Medulla oblongata (tissue), 1 donor: ENCODE data around the gene ZC3H12D.
A peak's percentile ranks its signal among the peaks of the same experiment; 100 is the strongest.
"Not testable (repeated sequence)": the region's sequence is repeated elsewhere in the genome, so short reads cannot be mapped to it uniquely, and the experiment has no call there.

Experiments used
- DNase-seq: peaks from one replicate; pipeline ENCODE4 v3.0.0-alpha.2; 2015; ENCODE audit errors: extremely low spot score

ZC3H12D gene

DNA sequence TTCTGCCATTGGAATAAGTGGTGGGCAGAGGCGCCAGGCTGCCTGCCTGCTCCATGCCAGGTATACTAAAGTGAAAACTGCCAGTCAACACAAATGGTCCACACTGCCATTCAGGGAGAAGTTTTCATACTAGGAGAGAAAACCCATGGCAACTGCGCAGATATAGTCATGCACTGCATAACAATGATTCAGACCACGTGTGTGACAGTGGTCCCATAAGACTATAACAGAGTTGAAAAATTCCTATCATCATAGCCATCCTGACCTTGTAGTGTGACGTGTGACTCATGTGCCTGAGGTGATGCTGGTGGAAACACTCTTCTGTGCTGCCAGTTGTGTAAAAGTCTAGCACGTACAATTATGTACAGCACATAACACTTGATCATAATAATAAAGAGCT, 25.1 kb downstream of the ZC3H12D start:
- DNase-seq, result no peak

DNA sequence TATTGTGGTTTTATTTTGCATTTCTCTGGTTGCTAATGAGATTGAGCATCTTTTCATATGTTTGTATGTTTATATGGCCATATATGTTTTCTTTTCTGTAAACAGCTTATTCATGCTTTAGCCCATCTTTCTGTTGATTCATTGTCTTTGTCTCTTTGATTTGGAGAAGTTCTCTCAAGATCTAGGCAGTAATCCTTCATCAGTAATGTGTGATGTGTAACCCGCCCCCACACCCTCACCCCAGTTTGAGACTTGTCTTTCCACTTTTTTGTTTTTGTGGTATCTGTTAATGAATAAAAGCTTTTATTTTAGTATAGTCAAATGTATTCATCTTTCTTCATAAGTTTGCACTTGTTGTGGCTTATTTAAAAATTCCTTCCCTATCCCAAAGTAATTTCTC, 26.0 kb downstream of the ZC3H12D start:
- DNase-seq, result no peak

DNA sequence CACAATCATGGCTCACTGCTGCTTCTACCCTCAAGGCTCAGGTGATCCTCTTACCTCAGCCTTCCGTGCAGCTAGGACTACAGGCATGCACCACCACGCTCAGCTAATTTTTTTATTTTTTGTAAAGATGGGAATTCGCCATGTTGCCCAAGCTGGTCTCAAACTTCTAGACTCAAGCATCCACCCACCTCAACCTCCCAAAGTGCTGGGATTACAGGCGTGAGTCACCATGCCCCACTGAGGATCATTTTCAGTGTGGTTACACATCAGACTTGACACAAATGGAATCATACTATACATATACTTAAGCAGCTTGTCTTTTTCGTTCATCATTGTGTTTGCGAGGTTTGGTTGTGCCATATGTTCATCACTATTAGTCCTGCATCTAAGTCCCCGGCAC, 26.6 kb downstream of the ZC3H12D start:
- DNase-seq, result no peak

DNA sequence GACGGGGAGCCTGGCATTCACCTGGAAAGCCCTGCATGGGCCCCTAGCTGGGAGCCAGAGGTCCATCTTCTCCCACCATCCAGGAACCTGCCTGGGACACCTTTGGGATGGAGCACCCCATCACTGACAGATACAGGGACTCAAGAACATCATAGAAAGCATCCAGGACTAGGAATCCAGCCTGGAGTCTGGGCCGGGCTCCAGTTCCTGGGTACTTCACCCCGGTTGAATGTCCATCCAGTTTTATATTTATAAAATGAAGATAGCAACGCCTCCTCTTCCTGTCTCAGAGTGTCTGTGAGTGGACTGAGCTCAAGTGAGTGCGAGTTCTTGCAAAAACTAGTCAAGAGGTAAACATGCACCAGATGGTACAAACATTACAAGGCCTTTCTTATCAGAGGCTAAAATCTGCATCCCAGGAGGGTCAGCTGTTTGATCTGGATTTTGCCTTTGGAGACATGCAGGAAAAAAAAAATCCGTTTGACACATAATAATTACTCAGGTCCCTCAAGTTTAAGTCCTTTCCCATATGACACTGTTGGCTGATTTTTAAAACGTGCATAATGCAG, 27.4 kb downstream of the ZC3H12D start:
- no peak for DNase-seq

DNA sequence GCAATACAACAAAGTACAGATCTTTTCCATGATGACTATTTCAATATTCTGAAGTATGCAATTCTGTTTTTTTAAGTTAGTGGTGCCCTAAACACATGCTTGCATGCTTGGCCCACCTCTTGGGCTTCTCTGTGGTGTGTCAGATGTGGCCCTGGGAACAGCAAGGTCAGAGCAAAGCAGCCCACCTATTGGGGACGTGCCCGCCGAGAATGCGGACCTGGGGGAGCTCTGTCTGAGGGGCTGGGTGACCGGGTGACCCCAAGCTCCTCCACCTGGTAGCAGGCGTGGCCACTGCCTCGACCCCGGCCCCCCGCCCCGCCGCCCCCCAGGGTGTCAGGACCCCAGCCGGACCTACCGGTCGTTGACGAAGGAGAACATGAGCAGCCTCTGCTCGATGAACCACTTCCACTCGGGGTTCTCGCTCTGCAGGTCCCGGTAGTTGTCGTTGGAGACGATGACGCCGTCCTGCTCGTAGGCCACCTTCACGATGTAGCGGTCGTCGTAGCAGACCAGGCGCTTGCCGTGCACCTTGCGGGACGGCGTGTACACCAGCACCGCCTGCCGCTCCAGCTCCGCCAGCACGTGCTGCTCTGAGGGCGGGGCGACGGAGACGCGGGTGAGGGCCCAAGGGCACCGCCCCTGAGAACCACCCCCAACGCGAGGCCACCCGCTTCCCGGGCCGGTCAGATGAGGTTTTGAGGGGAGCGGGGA, 28.3 kb downstream of the ZC3H12D start:
- no peak for DNase-seq

DNA sequence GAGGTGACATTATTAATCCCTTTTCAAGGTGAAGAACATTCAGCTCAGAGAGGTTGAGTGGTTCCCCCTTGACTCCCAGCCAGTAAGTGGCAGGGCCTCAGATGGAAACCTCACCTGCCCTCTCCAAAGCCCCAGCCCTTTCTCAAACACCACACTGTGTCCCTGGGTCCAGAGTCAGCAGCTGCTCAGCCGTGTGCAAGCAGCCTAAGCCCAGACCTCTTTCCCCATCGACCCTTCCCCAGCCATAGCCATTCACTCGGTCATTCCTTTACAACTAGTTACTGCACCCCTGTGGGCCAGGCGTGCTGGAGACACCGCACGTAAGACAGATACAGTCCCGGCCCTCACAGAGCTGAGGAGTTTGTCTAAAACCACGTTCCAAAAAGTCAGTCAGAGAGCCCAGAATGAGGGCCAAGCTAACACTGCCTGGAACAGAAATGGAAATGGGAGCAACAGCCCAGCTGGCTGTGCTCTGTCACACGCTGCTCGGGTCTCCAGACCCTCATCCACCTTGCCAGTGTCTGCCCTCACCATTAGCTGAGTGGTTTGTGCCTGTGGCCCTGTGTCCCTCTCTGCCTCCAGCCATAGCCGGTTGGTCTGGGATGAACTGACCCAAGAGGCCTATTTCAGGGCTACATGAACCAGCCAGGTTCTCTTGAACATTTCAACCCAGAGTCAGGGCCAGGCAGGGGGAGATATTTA, 29.6 kb downstream of the ZC3H12D start:
- no peak for DNase-seq

DNA sequence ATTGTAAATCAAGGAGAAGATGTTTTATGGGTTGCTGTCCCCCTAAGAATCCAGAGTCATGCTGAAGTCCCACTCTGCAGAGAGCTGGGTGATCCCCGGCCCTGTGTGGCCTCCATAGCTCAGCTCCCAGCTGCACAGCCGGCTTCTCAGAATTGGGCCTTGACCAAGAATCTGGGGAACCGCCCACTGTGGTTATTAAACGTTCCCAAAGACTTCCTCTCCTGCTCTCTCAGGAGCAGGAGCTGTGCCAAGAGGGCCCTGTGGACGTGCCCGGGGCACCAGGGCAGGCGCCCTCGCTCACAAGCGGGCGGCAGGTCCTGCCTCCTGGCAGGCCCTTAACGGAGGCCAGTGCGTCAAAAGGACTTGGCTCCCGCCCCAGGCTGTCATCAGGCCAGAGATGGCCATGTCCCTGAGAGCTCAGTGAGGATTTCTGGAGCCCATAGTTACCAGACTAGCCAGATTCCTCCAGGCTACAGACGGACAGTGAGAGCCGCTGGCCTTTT, 30.4 kb downstream of the ZC3H12D start:
- peak; percentile 96 for DNase-seq

DNA sequence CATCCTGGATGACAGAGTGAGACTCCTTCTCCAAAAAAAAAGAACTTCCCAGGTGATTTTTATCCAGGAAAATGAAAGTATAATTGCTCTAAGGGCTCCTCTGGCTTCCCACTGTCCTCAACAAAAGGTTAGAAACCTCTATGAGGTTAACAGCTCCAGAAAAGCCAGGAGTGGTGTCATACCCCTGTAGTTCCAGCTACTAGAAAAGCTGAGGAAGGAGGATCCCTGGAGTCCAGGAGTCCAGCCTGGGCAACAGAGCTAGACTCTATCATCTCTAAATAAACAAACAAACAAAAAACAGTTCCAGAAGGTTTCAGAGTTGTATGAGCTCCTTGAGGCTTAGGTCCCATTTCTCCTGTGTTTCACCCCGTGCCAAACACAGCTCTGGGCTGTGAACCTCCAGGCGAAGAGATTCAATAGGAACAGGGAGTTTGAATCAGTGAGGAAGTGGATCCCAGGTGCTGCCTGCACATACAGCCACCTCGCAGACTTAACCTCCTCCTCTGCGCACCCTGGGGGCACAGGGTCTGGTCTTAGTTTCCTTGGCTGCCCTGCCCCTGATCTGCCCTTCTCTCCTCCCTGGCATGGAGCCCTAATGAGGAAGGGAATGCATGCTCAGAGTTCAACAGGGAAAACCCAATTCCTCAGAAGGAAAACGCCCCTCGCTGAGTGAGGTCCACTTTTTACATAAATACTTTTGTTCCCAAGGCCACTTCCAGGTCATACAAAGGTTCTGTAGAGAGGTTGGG, 31.0 kb downstream of the ZC3H12D start:
- DNase-seq, result no peak

DNA sequence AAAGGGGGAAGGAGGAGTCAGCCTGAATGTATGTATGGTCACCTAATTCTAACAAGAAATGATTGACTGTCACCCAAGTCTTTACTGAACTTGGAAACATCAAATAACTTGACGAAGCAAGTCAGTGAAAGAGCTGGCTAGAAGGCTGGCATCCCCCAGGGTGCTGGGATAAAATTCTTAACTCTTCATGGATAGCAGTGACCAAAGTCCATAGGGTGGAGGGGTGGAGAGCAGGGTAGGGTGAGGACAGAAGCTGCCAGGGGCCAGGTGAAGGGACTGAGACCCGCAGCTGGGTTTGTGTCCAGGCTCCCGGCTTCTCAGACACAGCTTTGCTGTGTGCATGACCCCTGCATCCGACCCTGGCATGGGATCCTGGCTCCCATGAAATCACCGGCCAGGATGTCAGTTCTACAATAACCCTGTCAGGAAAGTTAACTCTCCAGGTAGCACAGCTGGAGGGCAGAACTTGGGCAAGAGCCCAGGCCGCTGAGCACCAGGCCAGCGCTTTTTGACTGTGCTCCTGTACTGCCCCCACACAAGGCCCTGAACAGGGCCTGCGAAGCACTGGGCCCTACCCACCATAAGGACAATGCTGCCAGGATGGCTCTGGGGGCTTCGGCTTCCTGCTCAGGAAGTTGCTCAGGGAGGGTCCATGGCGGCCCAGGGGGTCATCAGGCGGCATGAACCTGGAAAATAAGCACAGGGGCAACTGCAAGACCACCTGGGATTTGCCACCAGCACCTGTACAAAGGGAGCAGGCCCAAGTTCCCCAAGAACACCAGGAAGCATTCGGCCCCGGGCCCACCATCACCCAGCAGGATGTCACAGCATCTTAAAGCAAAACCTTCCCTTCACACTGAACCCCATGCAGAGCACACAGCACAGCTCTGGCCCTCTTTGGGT, 32.5 kb downstream of the ZC3H12D start:
- no peak for DNase-seq

DNA sequence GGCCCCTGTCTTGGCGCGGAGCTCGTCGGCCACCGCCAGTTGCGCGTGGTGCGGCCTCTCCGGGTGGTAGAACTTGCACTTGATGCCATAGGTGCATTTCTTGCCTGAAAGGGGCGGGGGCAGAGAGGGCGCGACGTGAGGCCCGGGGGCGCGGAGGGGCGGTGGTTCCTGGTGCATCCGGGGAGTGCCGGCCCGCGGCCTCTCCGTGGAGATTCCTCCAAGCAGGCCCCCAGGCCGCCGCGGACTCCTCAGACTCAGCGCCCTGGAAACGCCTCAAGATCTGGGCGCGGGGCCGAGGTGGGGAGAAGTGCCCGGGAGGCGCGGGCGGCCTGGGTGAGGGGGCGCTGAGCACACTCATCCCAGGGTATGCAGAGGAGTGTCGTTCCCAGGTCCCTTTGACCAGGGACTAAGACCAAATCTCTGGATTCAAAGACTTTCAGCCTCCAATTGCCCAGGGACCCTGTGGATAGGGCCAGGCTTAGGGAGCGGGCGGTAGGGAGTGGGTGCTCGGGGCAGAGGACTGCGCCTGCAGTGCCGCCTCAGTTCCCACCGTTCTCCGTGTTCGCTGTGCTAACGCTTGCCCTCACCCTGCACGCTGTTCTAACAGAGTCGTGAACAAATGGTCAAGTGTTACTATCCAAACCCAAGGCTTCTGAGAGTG, 33.3 kb downstream of the ZC3H12D start:
- peak; percentile 24 for DNase-seq

DNA sequence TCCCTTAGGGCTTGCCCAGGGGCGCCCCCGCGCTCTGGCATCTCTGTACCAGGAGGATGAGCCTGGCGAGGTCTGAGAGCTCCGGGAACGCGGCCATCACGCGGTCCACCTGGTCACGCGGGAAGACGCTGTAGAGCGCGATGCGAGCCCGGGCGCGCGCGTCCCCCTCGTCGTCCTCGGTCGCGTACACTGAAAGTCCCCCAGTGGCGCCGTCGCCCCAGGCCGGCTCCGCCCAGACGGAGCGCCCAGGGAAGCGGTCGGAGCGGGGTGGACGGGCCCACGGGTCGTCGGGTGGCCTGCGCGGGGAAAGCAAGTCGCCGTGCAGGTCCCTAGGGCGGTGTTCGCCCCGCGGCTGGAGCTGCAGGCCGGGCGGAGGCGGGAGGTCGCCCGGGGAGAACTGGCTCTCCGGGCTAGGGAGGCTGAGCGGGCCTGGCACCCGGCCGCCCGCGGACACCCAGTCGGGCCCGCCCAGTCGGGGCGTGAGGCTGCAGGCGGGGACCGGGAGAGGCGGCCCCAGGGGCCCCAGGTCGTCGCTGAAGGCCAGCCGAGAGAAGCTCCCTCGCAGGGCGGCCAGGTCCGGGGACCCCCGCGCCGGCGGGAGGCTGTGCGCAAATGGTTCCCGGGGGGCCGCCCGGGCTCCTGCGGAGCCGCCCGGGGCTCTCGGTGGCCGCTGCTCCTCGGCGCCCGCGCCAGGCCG, 34.0 kb downstream of the ZC3H12D start:
- peak; percentile 46 for DNase-seq

DNA sequence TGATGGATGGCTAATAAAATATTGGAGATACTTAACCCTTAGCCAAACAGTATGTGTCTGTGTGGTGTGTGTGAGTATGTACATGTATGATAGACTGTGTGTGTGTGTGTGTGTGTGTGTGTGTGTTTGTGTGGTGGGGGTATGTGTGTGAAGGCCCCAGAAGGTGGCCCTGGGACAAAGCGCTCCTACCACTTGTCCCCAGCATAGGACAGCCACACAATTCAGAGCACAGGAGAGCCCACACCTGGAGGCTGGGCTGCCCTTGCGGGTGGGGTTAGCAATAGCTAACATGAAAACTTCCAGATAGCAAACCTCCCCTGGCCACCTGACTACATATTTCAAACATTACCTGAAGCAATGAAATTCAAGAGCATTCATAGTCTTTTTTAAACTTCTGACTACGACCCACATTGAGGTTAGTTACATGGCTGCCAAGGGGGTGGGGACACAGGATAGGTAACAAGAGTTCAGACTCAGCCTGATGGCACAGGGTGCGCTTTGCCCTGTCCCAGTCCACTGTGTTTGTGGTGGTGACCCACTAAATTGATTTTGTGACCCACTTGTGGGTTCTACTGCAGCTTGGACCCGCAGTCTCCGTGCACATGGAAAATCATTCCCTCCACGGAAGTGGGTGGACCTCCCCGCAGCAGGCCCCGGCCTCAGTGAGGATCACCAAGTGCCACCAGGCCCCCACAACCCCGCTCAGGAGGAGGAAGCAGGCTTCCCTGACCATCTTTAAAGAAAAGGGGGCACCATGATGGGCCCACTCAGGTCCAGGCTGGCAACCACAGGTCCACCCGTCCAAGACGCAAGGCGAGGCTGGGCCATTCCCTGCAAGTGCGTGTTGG, 34.8 kb downstream of the ZC3H12D start:
- no peak for DNase-seq

DNA sequence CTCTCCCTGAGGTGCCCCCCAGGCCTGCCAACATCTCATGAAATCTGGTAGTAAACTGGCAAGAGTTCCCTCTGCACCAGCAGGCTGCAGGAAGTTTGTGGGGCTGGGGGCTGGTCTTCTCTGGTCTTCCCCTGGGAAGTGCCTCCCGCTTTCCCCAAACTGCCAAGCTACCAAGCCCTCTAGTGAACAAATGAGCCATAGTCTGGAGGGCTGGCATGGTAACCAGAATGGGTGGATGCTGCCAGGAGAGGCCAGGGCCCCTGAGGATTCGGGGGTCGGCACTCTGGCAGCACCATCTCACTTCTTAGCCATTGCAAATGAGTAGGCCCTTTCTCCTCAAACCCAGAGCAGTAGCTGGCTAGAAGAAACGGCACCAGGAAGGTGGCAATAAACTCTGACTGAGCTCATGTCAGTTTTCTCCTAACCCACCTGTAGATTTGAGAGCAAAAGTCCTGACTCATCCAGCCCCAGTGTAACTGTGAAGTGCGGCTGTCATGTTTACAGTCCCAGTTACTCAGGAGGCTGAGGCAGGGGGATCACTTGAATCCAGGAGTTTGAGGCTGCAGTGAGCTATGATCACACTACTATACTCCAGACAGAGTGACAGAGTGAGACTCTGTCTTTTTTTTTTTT, 35.9 kb downstream of the ZC3H12D start:
- no peak for DNase-seq

DNA sequence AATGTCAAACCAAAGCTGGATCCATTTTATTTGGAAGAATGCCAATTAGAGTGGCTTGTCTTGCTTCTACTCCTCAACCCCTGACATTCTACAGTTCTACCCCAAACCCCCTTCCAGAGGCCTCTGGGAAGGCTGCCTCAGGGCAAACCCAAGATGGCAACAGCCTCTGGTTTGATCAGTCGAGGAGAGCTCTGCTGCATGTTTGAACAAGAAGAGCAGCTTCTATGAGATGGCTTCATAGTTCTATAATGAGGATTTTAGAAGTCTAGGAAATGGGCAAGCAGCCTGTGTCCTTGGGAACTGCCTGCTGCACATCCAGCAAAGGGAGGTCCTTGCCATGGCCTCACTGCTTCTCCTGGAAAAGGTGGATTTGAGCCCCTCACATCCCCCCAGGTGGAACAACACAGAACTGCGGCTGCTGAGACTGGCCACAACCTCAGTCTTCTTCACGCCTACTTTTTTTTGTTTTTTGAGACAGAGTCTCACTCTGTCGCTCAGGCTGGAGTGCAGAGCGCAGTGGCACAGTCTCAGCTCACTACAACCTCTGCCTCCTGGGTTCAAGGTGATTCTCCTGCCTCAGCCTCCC, 37.9 kb downstream of the ZC3H12D start:
- DNase-seq, result no peak

DNA sequence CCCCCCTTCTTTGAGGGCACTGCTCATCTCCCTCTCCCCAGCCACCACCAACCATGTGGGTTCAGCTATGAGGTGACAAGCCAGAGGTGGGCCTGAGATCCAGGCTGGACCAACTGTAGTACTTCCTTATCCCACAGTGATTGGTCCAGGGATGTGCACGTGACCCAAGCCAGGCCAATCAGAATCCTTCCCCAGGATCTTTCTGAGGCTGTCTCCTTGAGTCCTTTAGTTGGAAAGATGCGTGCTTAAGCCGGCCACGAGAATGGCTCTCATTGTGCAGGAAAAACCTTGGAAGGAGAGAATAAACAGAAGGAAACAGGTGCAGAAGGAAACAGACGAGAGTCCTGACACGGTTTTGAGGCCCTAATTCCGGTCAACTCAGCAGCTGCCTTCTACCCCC, 39.2 kb downstream of the ZC3H12D start:
- DNase-seq, result no peak

DNA sequence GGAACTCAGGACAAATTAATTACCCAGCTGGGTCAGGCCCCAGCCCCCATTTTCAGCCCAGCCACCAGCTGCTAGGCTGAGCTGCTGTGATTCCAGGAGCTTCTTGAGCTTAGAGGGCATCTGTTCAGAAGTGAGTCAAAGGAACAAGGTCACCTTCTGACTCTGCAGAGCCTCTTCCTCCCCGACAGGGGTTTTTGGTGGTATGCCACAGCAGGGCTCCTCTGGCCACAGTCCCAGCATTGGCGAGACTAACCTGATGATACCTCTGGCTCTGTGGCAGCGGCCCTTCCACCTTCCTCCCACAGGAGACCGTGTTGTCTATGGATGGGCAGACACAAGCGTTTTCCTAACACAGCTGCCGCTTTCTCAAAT, 39.7 kb downstream of the ZC3H12D start:
- DNase-seq, result no peak

DNA sequence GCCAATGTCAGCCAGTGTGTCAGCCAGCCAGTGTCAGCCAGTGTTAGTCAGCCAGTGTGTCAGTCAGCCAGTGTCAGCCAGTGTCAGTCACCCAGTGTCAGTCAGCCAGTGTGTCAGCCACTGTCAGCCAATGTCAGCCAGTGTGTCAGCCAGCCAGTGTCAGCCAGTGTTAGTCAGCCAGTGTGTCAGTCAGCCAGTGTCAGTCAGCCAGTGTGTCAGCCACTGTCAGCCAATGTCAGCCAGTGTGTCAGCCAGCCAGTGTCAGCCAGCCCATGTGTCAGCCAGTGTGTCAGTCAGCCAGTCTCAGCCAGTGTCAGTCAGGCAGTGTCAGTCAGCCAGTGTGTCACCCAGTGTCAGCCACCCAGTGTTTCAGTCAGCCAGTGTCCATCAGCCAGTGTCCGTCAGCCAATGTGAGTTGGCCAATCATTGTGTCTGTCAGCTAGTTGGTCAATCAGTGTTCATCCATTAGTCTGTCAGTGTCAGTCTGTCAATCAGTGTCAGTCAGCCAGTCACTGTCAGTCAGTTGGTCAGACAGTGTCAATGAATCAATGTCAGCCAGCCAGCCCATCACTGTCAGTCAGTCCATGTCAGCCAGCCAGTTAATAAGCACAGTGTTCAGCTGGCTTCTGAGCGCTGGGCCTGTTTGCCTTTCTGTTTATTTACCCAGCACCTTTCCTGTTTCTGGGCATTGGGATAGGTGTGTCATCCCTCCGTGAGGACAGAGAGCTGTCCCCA, 40.3 kb downstream of the ZC3H12D start:
- DNase-seq, result not testable (repeated sequence)
